GM12891 (cell line): ENCODE measurements around the gene IRAK1.
A peak's percentile ranks its signal among the peaks of the same experiment; 100 is the strongest.
"Not testable (repeated sequence)": the region's sequence is repeated elsewhere in the genome, so short reads cannot be mapped to it uniquely, and the experiment has no call there.

ENCODE experiments used
- DNase-seq: peaks from one replicate; pipeline ENCODE4 v3.0.0; 2011; ENCODE audit warnings: low spot score; ENCODE audit not compliant: insufficient read length
- FAIRE-seq: peaks from 2 replicates; lab custom pipeline; 2011; peaks lifted over from hg19 to GRCh38; lab: Jason Lieb, UNC
- PAX5 ChIP-seq: IDR thresholded peaks from 2 replicates; pipeline ENCODE4 v1.6.1; 2011; ENCODE audit warnings: low read length, moderate library complexity, mild to moderate bottlenecking; ENCODE audit not compliant: insufficient read depth, severe bottlenecking
- POLR2A ChIP-seq: IDR thresholded peaks from 2 replicates; pipeline ENCODE4 v1.6.1; 2011; ENCODE audit warnings: low read depth, low read length, control low read depth
- POLR2AphosphoS5 ChIP-seq: IDR thresholded peaks from 2 replicates; pipeline ENCODE4 v1.6.1; 2011; ENCODE audit warnings: low read depth, low read length, control low read depth
- POU2F2 ChIP-seq: IDR thresholded peaks from 2 replicates; pipeline ENCODE4 v1.6.1; 2011; ENCODE audit warnings: low read depth, mild to moderate bottlenecking, control low read depth, low read length, moderate library complexity
- SPI1 ChIP-seq: IDR thresholded peaks from 2 replicates; pipeline ENCODE4 v1.6.1; 2011; ENCODE audit warnings: low read depth, low read length, control low read depth
- TAF1 ChIP-seq: IDR thresholded peaks from 2 replicates; pipeline ENCODE4 v1.6.1; 2011; ENCODE audit warnings: low read depth, low read length, control low read depth

Gene IRAK1

GRCh38 chrX:153989973-153990655 lies 29.6 kb downstream of the IRAK1 start:
- TF ChIP-seq POLR2A = no peak
- TF ChIP-seq SPI1 = no peak
- no peak for TF ChIP-seq POLR2AphosphoS5
- no peak for TF ChIP-seq PAX5
- TF ChIP-seq TAF1 = no peak
- TF ChIP-seq POU2F2 = no peak
- DNase-seq = no peak
- peak; percentile 23 for FAIRE-seq

GRCh38 chrX:153988493-153988892 lies 31.2 kb downstream of the IRAK1 start:
- FAIRE-seq = no peak
- no peak for DNase-seq
- TF ChIP-seq POLR2A (no peak), SPI1 (no peak), PAX5 (no peak), TAF1 (no peak), POU2F2 (no peak), POLR2AphosphoS5 (no peak)

- peak; percentile 84 for FAIRE-seq
- DNase-seq = no peak
- TF ChIP-seq POLR2A = no peak
- TF ChIP-seq POLR2AphosphoS5 = no peak
- no peak for TF ChIP-seq PAX5
- no peak for TF ChIP-seq TAF1
- TF ChIP-seq SPI1 = no peak
- no peak for TF ChIP-seq POU2F2
Observed at GRCh38 chrX:153984351-153985178, 35.1 kb downstream of the IRAK1 start.

GRCh38 chrX:153983321-153983801 lies 36.3 kb downstream of the IRAK1 start:
- FAIRE-seq (peak; percentile 91), DNase-seq (no peak)
- TF ChIP-seq POU2F2 (no peak), POLR2AphosphoS5 (no peak), POLR2A (no peak), TAF1 (no peak), PAX5 (no peak), SPI1 (no peak)

- DNase-seq (no peak), FAIRE-seq (no peak)
- no peak for TF ChIP-seq POLR2A
Observed at GRCh38 chrX:153981771-153982533, 37.8 kb downstream of the IRAK1 start.

GRCh38 chrX:153981231-153981630 lies 38.5 kb downstream of the IRAK1 start:
- no peak for TF ChIP-seq TAF1
- TF ChIP-seq POLR2A = no peak
- TF ChIP-seq POLR2AphosphoS5 = no peak
- no peak for TF ChIP-seq POU2F2
- TF ChIP-seq SPI1 = no peak
- TF ChIP-seq PAX5 = no peak
- FAIRE-seq (peak; percentile 86), DNase-seq (no peak)

- DNase-seq = not testable (repeated sequence)
- peak; percentile 98 for FAIRE-seq
Observed at GRCh38 chrX:153980394-153980793, 39.3 kb downstream of the IRAK1 start.

GRCh38 chrX:153974726-153975286 lies 44.9 kb downstream of the IRAK1 start:
- DNase-seq (no peak), FAIRE-seq (no peak)
- TF ChIP-seq POLR2A (no peak), POLR2AphosphoS5 (no peak), TAF1 (no peak), PAX5 (no peak), SPI1 (no peak), POU2F2 (no peak)

- DNase-seq (no peak), FAIRE-seq (peak; percentile 89)
- no peak for TF ChIP-seq PAX5
- TF ChIP-seq SPI1 = no peak
- TF ChIP-seq POLR2A = no peak
- TF ChIP-seq POU2F2 = no peak
- no peak for TF ChIP-seq TAF1
Observed at GRCh38 chrX:153974003-153974725, 45.5 kb downstream of the IRAK1 start.
